ENCODE results near the gene ZNF385B. TPM values are rescaled to one million over a fixed set of nuclear protein-coding genes. Genes with fewer than 3 reads are reported as not detected.
"Not testable (repeated sequence)": the region's sequence is repeated elsewhere in the genome, so short reads cannot be mapped to it uniquely, and the experiment has no call there.

ZNF385B gene
- not detected in 2 replicates for total RNA-seq

DNA sequence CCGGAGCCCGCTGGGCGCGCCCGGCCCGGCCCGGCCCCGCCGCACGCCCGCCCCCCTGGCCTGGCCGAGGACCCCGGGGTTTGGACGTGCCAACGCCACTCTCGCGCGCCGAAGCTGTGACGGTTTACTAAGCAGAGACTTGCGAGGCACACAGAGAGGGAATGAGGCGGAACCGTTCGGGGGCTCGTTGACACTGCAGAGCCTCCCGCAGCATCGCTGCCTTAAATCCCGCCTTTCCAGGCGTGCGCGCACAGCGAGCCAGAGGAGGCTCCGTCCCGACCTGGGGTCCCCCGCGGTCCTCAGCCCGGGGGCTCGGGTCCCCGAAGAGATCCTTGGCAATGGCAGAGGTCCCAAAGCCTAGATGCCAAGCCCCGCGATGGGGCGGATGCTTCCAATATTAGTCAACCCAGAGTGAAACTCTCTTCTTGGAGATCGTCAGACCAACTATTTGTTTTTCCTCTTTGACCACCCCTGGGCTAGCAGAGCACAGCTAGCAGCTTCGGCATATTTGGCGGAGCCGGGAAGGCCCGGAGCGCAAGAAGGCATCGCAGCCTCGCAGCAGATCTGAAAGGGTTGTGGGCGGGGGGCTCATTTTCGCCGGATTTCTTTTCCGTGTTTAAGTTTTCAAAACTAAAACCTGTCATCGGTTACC lies at the start of gene ZNF385B:
TSS of gene ZNF385B (minus strand) at position 197 of the 652 bp plus-strand sequence.
- peak; percentile 12 for DNase-seq

DNA sequence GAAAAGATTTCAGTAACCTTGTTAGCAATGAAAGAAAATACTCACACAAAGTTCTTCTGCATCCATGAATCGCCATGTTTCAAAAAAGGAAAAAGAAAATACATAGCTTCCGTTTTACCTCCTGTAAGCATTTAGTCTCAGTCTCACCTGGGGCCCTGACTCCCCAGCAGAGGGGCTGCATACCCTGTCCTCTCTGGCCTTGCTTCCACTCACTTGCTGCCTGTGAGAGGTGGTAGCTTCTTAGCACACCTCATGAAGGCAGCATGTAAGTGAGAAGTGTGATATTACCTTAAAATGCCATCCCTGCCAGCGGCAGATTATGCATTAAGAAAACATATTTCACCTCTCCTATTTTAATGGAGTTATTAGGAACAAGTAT lies 49.3 kb upstream of the ZNF385B start:
- no peak for DNase-seq

DNA sequence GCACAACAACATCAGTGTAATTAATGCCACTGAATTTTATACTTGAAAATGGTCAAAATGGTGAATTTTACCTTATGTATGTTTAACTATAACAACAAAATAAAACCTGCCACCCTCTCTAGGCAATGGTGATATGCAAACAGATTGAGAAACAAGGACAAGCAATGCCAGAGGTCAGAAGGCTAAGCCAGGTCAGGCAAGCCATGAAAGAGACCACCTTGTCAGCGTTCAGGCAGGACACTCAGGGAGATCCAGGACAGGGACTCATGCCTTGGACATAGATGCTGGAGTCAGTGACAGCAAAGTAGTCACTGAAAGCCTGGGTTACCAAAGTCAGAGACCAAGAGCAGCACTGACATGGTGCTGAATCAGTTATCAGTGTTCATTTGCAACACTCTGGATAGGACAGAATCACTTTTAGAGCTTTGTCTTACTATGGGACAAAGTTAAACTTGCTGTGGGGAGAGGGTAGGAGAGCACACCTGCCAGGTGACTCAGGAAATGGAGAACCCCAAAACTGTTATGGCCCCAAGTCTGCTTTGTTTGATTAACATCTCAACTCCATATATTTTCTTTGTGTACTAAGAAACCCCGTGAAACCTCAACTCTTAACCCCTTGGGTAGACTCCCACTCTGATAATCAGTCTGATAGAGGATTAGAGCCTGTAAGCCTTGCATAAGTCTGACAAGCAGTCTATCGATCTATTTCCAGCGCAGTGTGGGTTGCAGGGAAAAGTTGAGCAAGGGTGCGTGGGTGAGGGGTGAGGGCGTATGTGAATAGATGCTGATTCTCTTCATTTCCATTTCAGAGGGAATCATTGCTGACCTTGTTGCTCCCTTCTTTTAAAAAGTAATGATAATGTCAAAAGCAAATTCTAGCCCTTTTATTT lies 48.7 kb upstream of the ZNF385B start:
- no peak for DNase-seq

DNA sequence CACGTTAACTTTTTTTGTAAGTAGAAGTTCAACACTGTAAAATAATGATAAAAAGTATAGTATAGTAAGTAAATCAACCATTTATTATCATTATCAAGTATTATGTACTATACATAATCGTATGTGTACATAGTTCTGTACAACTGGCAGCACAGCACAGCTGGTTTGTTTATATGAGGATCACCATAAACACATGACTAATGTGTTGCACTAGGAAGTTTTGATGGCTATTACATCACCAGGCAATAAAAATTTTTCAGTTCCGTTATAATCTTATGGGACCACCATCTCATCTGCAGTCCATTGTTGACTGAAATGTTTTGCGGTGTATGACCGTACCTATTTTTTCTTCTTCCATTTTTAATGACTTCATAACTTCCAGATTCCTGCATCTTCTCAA lies 39.2 kb upstream of the ZNF385B start:
- no peak for DNase-seq

- DNase-seq, result no peak
These were observed 38.3 kb upstream of the ZNF385B start for GRCh38 chr2:179899666-179900065.

DNA sequence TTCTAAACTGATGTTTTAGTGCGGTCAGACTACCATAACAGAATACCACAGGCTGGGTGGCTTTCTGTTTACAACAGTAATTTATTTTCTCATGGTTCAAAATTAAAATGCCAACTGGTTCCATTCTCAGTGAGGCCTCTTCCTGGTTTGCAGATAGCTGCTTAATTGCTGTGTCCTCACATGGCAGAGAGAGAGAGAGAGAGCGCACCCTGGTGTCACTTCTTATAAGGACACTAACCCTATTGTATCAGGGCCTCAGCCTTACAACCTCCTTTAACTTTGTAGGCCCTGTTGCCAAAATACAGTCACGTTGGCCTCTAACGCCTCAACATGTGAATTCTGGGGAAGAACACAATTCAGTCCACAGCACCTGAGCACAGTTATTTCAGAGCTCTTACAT lies 37.5 kb upstream of the ZNF385B start:
- peak; percentile 52 for DNase-seq

GRCh38 chr2:179893616-179894015 lies 32.2 kb upstream of the ZNF385B start:
- no peak for DNase-seq

DNA sequence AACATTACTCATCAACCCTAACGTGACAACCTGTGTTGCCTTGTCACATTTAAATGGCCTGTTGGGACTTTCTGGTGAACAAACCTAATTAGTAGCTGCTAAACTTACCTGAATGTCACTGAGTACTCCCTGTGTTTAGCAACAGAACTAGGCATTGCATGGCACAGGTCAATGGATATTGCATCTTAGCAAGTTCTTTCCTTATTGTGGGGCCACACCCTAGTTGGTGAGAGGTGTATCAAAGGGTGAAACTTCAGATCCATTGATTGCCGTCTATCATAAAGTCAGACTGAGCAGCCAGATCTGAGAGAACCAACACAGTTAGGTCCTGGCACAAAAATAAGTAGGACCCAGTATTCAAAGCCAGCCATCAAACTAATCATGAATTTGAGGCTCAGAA lies 29.8 kb upstream of the ZNF385B start:
- no peak for DNase-seq

- DNase-seq, result no peak
These were observed 29.3 kb upstream of the ZNF385B start for GRCh38 chr2:179890666-179891065.

- not testable (repeated sequence) for DNase-seq
These were observed 27.2 kb upstream of the ZNF385B start for GRCh38 chr2:179888642-179889041.

DNA sequence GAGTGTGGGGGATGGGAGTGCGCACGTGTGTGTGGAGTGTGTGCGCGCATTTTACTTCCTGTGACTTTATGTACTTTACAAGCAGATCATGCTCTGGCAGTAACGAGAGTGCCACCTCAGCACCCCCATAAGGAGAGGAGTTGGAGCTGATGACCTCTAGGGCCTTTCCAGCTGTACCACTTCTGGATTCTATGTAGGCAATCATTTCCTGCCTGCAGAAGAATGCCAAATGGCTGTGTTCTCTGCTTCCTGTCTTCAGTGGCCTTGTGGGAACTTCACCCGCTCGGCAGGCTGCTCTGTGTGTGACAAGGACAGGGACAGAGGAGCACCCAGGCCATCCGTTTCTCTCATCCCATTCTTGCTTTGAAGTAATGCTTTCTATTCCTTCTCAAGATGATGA lies 22.8 kb upstream of the ZNF385B start:
- DNase-seq, result no peak

- no peak for DNase-seq
These were observed 21.7 kb upstream of the ZNF385B start for GRCh38 chr2:179882851-179883806.

DNA sequence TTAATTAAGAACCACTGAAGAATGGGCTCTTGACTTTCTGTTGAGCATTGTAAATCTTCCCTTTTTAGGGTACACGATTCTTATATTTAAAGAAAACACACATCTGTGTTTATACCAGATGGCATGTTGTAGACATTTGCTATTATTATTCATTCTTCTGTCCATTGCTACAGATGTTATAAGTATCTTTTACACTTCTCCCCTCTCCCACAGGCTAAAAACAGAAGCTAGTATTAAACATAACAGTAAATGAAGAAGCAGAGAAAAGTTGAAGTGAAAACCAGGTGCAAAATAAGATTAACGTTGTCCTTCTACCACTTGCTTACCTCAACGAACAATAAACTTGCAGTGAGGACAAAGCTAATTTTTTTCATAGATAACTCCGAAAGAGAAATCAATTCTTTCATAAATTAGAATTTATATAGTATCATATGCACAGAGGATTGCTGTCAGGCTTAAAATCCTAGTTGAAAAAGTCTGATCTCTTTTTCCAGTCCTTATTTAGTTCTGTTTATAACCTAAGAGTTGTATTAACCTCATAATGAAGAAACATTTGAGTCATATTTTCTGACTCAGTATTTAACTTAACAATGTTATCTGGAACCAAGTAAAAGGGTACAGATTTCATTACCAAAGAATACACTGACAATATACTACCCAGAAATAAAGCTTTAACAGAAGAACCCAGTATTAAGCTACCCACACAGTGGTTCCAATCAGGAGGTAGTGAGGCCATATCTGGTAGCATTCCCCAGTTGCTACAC lies 16.4 kb upstream of the ZNF385B start:
- no peak for DNase-seq

DNA sequence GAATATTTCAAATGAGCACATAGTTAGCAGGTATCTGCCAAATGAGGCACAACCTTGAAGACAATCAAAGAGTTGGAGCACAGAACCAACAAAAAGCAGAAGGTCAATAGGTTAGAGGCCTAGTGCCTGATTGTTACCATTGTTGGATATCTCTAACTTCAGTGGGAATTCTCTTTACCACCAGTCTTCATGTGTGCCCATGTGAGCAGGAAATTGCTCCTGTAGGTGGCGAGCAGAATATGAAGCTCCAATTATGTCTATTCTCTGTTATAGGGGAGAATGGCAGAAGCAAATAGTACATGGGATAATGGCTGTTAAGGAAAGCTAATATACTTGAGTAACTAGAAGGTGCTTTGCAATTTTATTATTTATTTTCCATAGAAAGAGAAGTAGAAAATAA lies 14.9 kb upstream of the ZNF385B start:
- DNase-seq, result no peak

- DNase-seq, result no peak
These were observed 14.5 kb upstream of the ZNF385B start for GRCh38 chr2:179875864-179876263.

- DNase-seq, result no peak
These were observed 1.6 kb upstream of the ZNF385B start for GRCh38 chr2:179862898-179863458.

GRCh38 chr2:179861027-179861415 lies 391 bp downstream of the ZNF385B start:
- no peak for DNase-seq

DNA sequence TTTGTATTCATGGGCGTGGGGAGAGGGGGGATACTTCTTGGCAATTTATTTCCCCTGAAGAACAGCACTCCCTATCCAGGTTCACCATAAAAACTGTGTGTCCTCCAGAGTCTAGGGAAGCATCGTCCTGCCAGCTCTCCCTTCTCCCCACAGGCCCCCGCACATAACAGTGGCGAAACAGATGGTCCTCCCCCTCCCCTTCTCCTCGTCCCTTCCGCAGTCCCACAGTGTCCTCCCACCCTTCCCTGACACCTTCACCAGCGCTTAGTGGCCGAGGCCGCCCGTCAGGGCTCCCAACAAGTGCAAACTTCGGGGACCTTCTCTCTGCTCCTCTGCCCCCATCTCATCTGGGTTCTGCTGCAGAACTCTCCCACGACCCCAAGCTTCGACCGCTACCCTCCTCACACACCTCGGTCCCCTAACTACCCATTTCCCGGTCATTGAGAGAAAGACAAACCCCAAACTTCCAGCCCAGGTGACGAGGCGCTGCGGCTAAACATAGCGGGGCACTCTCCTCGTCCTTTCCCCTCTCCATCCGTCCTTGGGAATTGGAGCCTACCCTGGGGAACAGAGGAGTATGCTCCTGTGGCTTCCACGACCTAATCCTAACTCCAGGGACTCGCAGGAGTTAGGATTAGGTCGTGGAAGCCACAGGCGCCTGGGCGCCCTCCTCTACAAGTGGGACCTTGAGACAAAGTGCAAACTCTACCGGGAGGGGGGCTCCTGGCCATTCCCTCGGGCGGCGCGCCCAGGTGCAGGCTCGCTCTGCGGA lies 971 bp downstream of the ZNF385B start:
- DNase-seq, result no peak

DNA sequence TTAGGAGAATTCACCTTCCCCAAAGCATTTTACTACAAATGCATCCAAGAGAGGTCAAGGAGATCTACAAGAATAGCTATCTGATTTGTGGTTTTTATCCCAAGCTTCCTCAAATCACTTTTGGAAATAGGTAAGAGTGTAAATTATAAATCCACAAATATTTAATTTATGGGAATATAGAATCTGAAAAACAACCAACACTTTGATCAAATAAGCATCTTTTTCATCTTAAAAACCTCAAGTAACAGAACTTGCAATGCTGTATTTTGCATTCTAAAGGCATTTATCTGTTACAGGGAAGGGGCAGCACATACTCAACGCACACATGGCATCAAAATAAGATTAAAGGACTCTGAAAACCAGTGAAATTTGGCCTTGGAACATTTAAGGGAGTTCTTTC lies 1.9 kb downstream of the ZNF385B start:
- DNase-seq, result no peak

DNA sequence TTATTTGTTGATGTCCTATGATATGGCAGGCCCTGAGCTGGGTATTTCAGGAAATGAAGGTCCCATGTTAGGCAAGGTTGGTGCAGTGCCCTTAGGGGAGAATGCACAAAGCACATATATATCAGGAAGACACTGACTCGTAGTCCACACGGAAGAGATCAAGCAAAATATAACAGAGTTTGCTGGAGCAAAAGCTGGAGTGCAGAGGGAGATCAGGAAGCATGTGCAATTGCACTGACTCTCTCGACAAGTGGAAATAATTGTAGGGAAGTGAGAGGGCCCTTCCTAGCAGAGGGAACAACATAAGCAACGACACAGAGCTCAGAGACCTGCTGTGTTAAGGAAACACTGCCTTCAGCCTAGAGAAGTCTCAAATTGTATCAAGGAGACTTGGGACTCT lies 4.2 kb downstream of the ZNF385B start:
- no peak for DNase-seq

- DNase-seq, result no peak
These were observed 5.2 kb downstream of the ZNF385B start for GRCh38 chr2:179856205-179856604.

All from dermis blood vessel endothelial cell (primary cell).